Keratinocyte (primary cell): Measurements from ENCODE around the gene ARHGEF2. TPM values are rescaled to one million over a fixed set of nuclear protein-coding genes. Genes with fewer than 3 reads are reported as not detected.
A peak's percentile ranks its signal among the peaks of the same experiment; 100 is the strongest.

Source experiments
- DNase-seq: peaks from one replicate; pipeline ENCODE4 v3.0.0-alpha.2; 2011; ENCODE audit warnings: low read depth, missing footprints, low spot score
- FAIRE-seq: peaks from 2 replicates; lab custom pipeline; 2011; peaks lifted over from hg19 to GRCh38; lab: Jason Lieb, UNC
- H2AFZ ChIP-seq: 2 replicates; pipeline ENCODE4 v1.6.0; 2012; ENCODE audit warnings: low read length, control low read depth, inconsistent platforms; ENCODE audit not compliant: control insufficient read depth
- H3K27ac ChIP-seq: 2 replicates; pipeline ENCODE4 v1.5.1; 2011; ENCODE audit warnings: low read length; ENCODE audit not compliant: control insufficient read depth, insufficient read depth
- H3K27me3 ChIP-seq: 3 replicates; pipeline ENCODE4 v1.6.0; 2011; ENCODE audit warnings: low read length; ENCODE audit not compliant: control insufficient read depth, insufficient read depth; ENCODE audit errors: extremely low read depth
- H3K36me3 ChIP-seq, 2 experiments: 2 replicates in 1 of 2; 3 replicates in 1 of 2; pipeline ENCODE4 v1.5.1; 2011; ENCODE audit warnings: low read length in 2 of 2, mild to moderate bottlenecking in 1 of 2; ENCODE audit not compliant: control insufficient read depth in 2 of 2, insufficient read depth in 2 of 2; ENCODE audit errors: extremely low read depth in 1 of 2
- H3K4me1 ChIP-seq: 3 replicates; pipeline ENCODE4 v1.5.1; 2011; ENCODE audit warnings: low read length; ENCODE audit not compliant: control insufficient read depth, insufficient read depth; ENCODE audit errors: extremely low read depth
- H3K4me2 ChIP-seq: 3 replicates; pipeline ENCODE4 v1.6.0; 2011; ENCODE audit warnings: low read depth, low read length; ENCODE audit not compliant: control insufficient read depth, insufficient read depth; ENCODE audit errors: extremely low read depth
- H3K4me3 ChIP-seq, 3 experiments: fragments of 200-600 bp in 1 of 3; sonication (generic) in 1 of 3; 2 replicates in 2 of 3; 3 replicates in 1 of 3; pipeline ENCODE4 v1.5.1; 2011 to 2016; ENCODE audit warnings: low read length in 3 of 3, mild to moderate bottlenecking in 3 of 3, control low read depth in 2 of 3, inconsistent platforms in 1 of 3, low read depth in 1 of 3, mixed read lengths in 1 of 3, mixed run types in 1 of 3, moderate library complexity in 1 of 3; ENCODE audit not compliant: control insufficient read depth in 2 of 3, insufficient read depth in 2 of 3; ENCODE audit errors: extremely low read depth in 1 of 3
- H3K79me2 ChIP-seq: 2 replicates; pipeline ENCODE4 v1.6.0; 2012; ENCODE audit warnings: low read length; ENCODE audit not compliant: control insufficient read depth, insufficient read depth
- H3K9ac ChIP-seq: 3 replicates; pipeline ENCODE4 v1.6.0; 2011; ENCODE audit warnings: low read length; ENCODE audit not compliant: control insufficient read depth, insufficient read depth; ENCODE audit errors: extremely low read depth
- H3K9me1 ChIP-seq: 3 replicates; pipeline ENCODE4 v1.6.0; 2011; ENCODE audit warnings: low read length; ENCODE audit not compliant: control insufficient read depth, insufficient read depth; ENCODE audit errors: extremely low read depth
- H3K9me3 ChIP-seq: 2 replicates; pipeline ENCODE4 v1.5.1; 2012; ENCODE audit warnings: low read depth, low read length; ENCODE audit not compliant: control insufficient read depth
- H4K20me1 ChIP-seq: 3 replicates; pipeline ENCODE4 v1.6.0; 2011; ENCODE audit warnings: low read length; ENCODE audit not compliant: control insufficient read depth, insufficient read depth; ENCODE audit errors: extremely low read depth
- EZH2 ChIP-seq: IDR thresholded peaks from one replicate; pipeline ENCODE4 v1.6.1; 2012; ENCODE audit warnings: inconsistent platforms, mild to moderate bottlenecking, low read length, moderate library complexity
- dilution Hi-C: fragments of 300-500 bp; cut with MboI; formaldehyde crosslinking; loops from one replicate; pipeline ENCODE4 v1.7.0; 2020; ENCODE audit warnings: low sequenced_read_pairs; ENCODE audit not compliant: extremely low pct_ligation_motif_present
- polyA plus RNA-seq, 5 experiments: library from polyadenylated mRNA; depleted of rRNA in 3 of 5; stranded (reverse) in 3 of 5; stranded (forward) in 1 of 5; unstranded in 1 of 5; fragments of >200 nt; gene quantifications; 1 replicate in 1 of 5; 2 replicates in 3 of 5; 3 replicates in 1 of 5; pipeline versions ENCODE4 v1.2.1 to v1.2.3, GENCODE V29; 2011 to 2012; ENCODE audit warnings: missing spikeins in 2 of 5, low read depth in 1 of 5, low replicate concordance in 1 of 5
- TF ChIP-seq, protein P1 (sequence below), 3 experiments: IDR thresholded peaks in 1 of 3; conservative IDR thresholded peaks in 1 of 3; optimal IDR thresholded peaks in 1 of 3; 2 replicates in 2 of 3; 3 replicates in 1 of 3; pipeline versions ENCODE3 to v1.5.1; 2011; ENCODE audit warnings: low read length in 3 of 3, mild to moderate bottlenecking in 3 of 3, moderate library complexity in 2 of 3, control low read depth in 1 of 3, inconsistent platforms in 1 of 3; ENCODE audit not compliant: insufficient read depth in 2 of 3; ENCODE audit errors: extremely low read depth in 1 of 3

ARHGEF2 gene
- polyA plus RNA-seq, 1 donor (not counting 4 experiments of a cell fraction or from before 2014, with no cell fraction given) = 38.7 TPM

- no peak for FAIRE-seq
- no peak overlapping the region for H3K4me3 ChIP-seq
- H3K27ac ChIP-seq = no peak overlapping the region
- dilution Hi-C loops = no loop called here
- H4K20me1 ChIP-seq = no peaks in the 10 kb centered on the region
- no peaks in the 10 kb centered on the region for H3K9me3 ChIP-seq
- H3K9ac ChIP-seq = no peak overlapping the region
- peaks cover 37% of the 10 kb centered on the region for H3K4me1 ChIP-seq
- H2AFZ ChIP-seq = no peak overlapping the region
- H3K4me2 ChIP-seq = no peak overlapping the region
- TF ChIP-seq EZH2 = no peak
- TF ChIP-seq, protein P1, sequence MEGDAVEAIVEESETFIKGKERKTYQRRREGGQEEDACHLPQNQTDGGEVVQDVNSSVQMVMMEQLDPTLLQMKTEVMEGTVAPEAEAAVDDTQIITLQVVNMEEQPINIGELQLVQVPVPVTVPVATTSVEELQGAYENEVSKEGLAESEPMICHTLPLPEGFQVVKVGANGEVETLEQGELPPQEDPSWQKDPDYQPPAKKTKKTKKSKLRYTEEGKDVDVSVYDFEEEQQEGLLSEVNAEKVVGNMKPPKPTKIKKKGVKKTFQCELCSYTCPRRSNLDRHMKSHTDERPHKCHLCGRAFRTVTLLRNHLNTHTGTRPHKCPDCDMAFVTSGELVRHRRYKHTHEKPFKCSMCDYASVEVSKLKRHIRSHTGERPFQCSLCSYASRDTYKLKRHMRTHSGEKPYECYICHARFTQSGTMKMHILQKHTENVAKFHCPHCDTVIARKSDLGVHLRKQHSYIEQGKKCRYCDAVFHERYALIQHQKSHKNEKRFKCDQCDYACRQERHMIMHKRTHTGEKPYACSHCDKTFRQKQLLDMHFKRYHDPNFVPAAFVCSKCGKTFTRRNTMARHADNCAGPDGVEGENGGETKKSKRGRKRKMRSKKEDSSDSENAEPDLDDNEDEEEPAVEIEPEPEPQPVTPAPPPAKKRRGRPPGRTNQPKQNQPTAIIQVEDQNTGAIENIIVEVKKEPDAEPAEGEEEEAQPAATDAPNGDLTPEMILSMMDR (optimal IDR thresholded peaks at IDR 0.05 in 1 of 3, IDR thresholded peaks at IDR 0.05 in 1 of 3, conservative IDR thresholded peaks at IDR 0.05 in 1 of 3; ENCODE audit: extremely low read depth in 1 of 3, insufficient read depth in 2 of 3, low read length in 3 of 3) = no peak
- peaks cover 8% of the 10 kb centered on the region in 2 experiments for H3K36me3 ChIP-seq
- H3K27me3 ChIP-seq = no peaks in the 10 kb centered on the region
- no peaks in the 10 kb centered on the region for H3K79me2 ChIP-seq
- H3K9me1 ChIP-seq = peaks cover 5% of the 10 kb centered on the region
- DNase-seq = no peak
Measured at GRCh38 chr1:156004843-156005584, 26.7 kb upstream of the ARHGEF2 start.

GRCh38 chr1:156003923-156004188, 25.5 kb upstream of the ARHGEF2 start:
- H3K4me2 ChIP-seq = peak overlapping the region; percentile 74
- no peaks in the 10 kb centered on the region for H4K20me1 ChIP-seq
- peak overlapping the region; percentile 67 for H3K27ac ChIP-seq
- no peaks in the 10 kb centered on the region for H3K27me3 ChIP-seq
- FAIRE-seq (no peak), DNase-seq (no peak)
- dilution Hi-C loops = no loop called here
- peaks cover 3 to 4% of the 10 kb centered on the region in 2 experiments for H3K36me3 ChIP-seq
- peak overlapping the region in 1 of 3 experiments; percentile 8 for H3K4me3 ChIP-seq
- H2AFZ ChIP-seq = peak overlapping the region; percentile 69
- H3K4me1 ChIP-seq = peaks cover 37% of the 10 kb centered on the region
- H3K9ac ChIP-seq = peak overlapping the region; percentile 30
- peaks cover 5% of the 10 kb centered on the region for H3K9me1 ChIP-seq
- TF ChIP-seq, protein P1 (optimal IDR thresholded peaks at IDR 0.05 in 1 of 3, IDR thresholded peaks at IDR 0.05 in 1 of 3, conservative IDR thresholded peaks at IDR 0.05 in 1 of 3; ENCODE audit: extremely low read depth in 1 of 3, insufficient read depth in 2 of 3, low read length in 3 of 3) = no peak
- no peak for TF ChIP-seq EZH2
- H3K9me3 ChIP-seq = no peaks in the 10 kb centered on the region
- H3K79me2 ChIP-seq = no peaks in the 10 kb centered on the region
